Stimulated activated CD4-positive, alpha-beta T cell treated with anti-CD3 and anti-CD28 coated beads, Interleukin-1b, Interleukin-23, amount 100 ng/mL, for 48 hours (primary cell): ENCODE measurements around the gene CACNA1I.

Experiments
- DNase-seq: peaks from one replicate; pipeline ENCODE4 v3.0.0-alpha.2; 2020

CACNA1I gene

GRCh38 chr22:39625569-39626537, 55.3 kb downstream of the CACNA1I start:
- no peak for DNase-seq

- DNase-seq, result no peak
Observed at GRCh38 chr22:39627208-39627607, 56.7 kb downstream of the CACNA1I start.

- no peak for DNase-seq
Observed at GRCh38 chr22:39627865-39628562, 57.5 kb downstream of the CACNA1I start.

- DNase-seq, result no peak
Observed at GRCh38 chr22:39628563-39629080, 58.1 kb downstream of the CACNA1I start.

- no peak for DNase-seq
Observed at GRCh38 chr22:39629851-39630250, 59.3 kb downstream of the CACNA1I start.

GRCh38 chr22:39630721-39631120, 60.2 kb downstream of the CACNA1I start:
- no peak for DNase-seq

- DNase-seq, result no peak
Observed at GRCh38 chr22:39631381-39632286, 61.1 kb downstream of the CACNA1I start.

GRCh38 chr22:39634530-39635405, 64.2 kb downstream of the CACNA1I start:
- peak; percentile 47 for DNase-seq

- no peak for DNase-seq
Observed at GRCh38 chr22:39635719-39636118, 65.2 kb downstream of the CACNA1I start.

GRCh38 chr22:39638958-39639357, 68.4 kb downstream of the CACNA1I start:
- DNase-seq, result no peak

GRCh38 chr22:39641660-39642310, 71.2 kb downstream of the CACNA1I start:
- DNase-seq, result no peak

GRCh38 chr22:39643311-39644083, 72.9 kb downstream of the CACNA1I start:
- DNase-seq, result no peak

GRCh38 chr22:39645532-39645931, 75.0 kb downstream of the CACNA1I start:
- no peak for DNase-seq

GRCh38 chr22:39646398-39647063, 76.0 kb downstream of the CACNA1I start:
- no peak for DNase-seq

- DNase-seq, result no peak
Observed at GRCh38 chr22:39647836-39648629, 77.5 kb downstream of the CACNA1I start.

GRCh38 chr22:39648630-39648950, 78.0 kb downstream of the CACNA1I start:
- DNase-seq, result no peak

GRCh38 chr22:39649500-39650089, 79.0 kb downstream of the CACNA1I start:
- DNase-seq, result no peak
